Astrocyte of the cerebellum (primary cell): ENCODE measurements around the gene PSMF1.

Source experiments
- DNase-seq: peaks from one replicate; pipeline ENCODE4 v3.0.0-alpha.2; 2011; ENCODE audit warnings: low read depth
- H3K4me3 ChIP-seq: 2 replicates; pipeline ENCODE4 v1.5.1; 2011; ENCODE audit warnings: mild to moderate bottlenecking, low read depth, low read length, moderate library complexity
- in situ Hi-C: cut with HindIII; loops from 2 replicates; pipeline ENCODE4 v1.10.0; 2017; ENCODE audit warnings: low sequenced_read_pairs
- TF ChIP-seq, protein P1 (sequence below): IDR thresholded peaks from 2 replicates; pipeline ENCODE4 v1.5.1; 2012; ENCODE audit warnings: low read length, low read depth, moderate library complexity, mild to moderate bottlenecking; ENCODE audit errors: missing control alignments

The PSMF1 gene

DNA sequence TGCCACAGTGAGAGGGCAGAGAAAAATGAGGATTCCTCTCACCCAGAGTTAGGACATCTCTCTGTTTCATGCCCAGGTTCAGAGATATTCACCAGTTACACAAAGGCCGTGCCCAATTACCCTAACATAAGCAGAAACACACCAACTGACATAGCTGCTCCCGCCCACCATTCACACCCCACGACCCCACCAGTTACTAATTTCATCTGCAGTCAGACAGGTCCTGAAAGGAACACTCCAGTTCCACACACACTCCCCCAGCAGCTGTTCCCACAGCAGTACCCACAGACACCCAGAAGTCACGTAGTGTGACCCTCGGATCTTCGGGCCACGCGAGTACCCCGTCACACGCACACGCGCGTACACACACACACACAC lies 65.8 kb downstream of the PSMF1 start:
- no peak for DNase-seq
- no peak overlapping the region for H3K4me3 ChIP-seq
- TF ChIP-seq, protein P1, sequence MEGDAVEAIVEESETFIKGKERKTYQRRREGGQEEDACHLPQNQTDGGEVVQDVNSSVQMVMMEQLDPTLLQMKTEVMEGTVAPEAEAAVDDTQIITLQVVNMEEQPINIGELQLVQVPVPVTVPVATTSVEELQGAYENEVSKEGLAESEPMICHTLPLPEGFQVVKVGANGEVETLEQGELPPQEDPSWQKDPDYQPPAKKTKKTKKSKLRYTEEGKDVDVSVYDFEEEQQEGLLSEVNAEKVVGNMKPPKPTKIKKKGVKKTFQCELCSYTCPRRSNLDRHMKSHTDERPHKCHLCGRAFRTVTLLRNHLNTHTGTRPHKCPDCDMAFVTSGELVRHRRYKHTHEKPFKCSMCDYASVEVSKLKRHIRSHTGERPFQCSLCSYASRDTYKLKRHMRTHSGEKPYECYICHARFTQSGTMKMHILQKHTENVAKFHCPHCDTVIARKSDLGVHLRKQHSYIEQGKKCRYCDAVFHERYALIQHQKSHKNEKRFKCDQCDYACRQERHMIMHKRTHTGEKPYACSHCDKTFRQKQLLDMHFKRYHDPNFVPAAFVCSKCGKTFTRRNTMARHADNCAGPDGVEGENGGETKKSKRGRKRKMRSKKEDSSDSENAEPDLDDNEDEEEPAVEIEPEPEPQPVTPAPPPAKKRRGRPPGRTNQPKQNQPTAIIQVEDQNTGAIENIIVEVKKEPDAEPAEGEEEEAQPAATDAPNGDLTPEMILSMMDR, result no peak
- in situ Hi-C loops, result no loop called here

DNA sequence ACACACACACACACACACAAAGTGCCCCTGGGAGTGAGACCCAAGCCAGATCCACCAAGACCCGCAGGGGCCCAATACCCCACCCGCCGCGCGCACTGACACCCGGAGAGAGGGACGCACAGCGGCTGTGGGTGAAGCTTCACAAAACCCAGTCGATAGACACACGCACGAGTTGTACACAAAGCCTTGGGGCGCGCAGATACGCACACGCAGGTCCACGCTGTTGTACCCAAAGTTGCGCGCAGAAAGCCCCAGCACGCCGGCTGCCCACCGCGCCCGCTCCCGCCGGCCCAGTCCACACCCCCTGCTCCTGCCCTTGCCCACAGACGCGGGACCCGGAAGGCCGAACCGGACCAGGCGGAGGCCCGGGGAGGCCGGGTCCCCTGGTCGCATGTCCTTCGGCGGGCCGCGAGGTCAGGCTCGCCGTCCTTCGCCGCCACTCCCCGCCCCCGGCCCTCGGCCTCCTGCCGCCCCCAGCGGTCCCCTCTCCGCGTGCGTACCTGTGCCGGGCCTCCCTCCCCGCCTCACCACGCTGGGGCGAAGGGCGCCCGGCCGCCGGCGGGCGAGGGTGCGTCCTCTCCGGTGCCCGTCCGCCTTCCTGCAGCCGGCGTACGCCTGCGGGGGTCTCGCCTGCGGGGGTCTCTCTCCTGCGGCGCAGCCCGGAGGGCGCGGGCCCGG lies 66.4 kb downstream of the PSMF1 start, which contains the start of gene TMEM74B:
Gene TMEM74B, minus strand, starts transcription at position 344 of the 678 bp plus-strand sequence. CDS start 1,180 bp downstream, outside the sequence.
- peak within 1 kb of the TSS; percentile 27 for H3K4me3 ChIP-seq
- TF ChIP-seq, protein P1, result no peak
- no peak for DNase-seq
- in situ Hi-C loops, result no loop called here

DNA sequence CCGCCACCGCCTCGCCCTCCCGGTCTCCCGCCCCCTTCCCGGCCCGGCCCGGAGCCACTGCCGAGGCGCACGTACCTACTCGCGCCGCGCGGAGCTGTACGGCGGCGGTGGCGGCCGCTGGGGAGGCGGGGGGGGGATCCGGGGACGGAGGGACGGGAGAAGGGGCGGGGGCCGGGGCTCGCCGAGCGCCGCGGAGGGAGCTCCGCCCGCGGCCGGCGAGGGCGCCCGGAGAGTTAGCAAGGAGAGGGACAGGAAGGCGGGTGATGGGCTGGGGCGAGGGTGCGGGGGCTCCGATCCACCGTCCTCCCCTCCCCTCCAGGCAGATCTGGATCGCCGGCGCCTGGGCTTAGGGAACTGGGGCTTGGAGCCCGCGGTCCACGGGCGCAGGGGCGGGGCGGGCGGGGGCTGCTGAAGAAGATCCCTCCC lies 66.9 kb downstream of the PSMF1 start:
- in situ Hi-C loops, result no loop called here
- DNase-seq, result no peak
- H3K4me3 ChIP-seq, result peak overlapping the region; percentile 27
- TF ChIP-seq, protein P1, result no peak

DNA sequence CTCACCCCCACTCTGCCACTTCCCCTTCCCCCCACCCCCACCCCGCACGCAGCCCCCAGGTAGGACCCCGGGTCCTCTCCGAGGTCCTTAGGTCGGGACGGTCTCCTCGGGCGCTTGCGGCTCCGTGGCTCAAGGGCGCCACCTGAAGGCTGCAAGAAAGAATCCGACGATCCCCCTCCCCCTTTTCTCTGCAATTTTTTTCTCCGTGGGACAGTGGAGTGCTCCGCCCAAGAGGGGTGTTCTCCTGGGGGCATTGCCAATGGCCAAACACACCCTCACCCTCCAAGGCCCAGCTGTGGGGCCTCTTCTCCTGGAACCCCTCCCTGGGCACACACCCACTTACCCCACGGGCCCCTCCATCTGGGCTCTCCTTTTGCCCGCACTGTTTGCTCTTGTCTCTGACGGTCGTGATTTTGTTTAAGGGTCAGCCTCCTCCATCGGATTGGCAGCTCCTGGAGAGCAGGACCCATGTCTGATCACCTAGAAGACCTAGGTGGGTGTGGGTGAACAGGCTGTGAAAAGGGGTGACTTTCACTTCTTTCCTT lies 67.5 kb downstream of the PSMF1 start:
- H3K4me3 ChIP-seq, result peak overlapping the region; percentile 27
- TF ChIP-seq, protein P1, result peak; percentile 57
- in situ Hi-C loops, result no loop called here
- no peak for DNase-seq

DNA sequence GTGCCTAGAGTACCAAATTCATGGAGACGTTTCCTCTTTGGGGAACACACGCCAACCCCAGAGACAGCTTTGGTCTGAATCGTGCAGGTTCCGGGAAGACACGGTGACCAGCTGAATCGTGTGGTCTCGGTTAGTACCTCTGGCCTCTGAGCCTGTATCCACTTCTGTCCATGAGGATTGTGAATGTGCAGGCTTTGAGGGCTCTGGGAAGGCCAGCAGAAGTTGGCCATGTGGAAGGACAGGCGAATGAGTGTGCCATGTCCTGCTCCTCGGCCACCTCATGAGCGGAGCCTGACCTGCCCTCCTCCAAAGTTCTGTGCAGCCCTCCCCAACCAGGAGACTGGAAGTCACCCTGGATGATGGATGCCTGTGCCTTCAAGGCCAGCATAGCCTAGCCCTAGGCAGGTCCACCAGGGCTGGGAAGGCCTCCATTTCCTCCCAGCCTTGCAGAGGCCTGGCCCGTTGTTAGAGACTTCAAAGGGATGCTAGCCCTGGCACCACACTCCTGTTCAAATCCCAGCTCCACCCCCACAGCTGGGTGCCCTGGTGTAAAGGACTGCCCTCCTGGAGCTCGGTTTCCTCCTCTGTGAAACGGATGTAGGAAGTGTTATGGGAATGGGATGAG lies 68.1 kb downstream of the PSMF1 start:
- no peak for DNase-seq
- in situ Hi-C loops, result no loop called here
- TF ChIP-seq, protein P1, result no peak
- no peak overlapping the region for H3K4me3 ChIP-seq

DNA sequence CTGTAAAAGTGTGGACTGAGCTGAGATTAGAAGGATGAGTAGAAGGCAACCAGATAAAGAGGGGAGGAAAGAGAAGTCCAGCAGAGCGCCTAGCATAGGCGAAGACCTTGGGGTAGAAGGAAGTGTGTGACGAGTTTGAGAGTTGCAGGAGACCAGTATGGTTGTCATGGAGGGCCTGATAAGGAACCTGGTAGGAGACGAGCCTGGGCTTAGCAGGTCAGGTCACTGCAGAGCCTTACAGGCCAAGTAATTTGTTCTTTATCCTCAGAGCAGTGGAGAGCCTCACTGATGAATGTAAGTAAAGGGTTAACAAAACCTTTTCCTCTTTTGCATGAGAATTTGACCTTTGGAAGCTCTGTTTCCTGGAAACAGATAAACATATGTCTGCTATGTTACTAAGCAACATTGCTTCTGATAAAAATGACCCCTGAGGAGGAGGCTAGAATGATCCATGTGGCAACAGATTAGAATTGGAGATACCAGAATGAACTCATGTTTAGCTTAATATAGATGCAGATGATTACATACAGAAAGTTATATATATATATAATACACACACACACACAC lies 69.3 kb downstream of the PSMF1 start:
- TF ChIP-seq, protein P1, result no peak
- no peak overlapping the region for H3K4me3 ChIP-seq
- in situ Hi-C loops, result no loop called here
- DNase-seq, result no peak
